NCI-H1092 treated with DMSO at 0.1 percent for 48 hours (cell line): Measurements from ENCODE around the gene CARD8.
"Not testable (repeated sequence)": the region's sequence is repeated elsewhere in the genome, so short reads cannot be mapped to it uniquely, and the experiment has no call there.

ENCODE experiments used
- DNase-seq: peaks from one replicate; lab custom pipeline; 2025; lab: John Stamatoyannopoulos, UW

Gene CARD8

GRCh38 chr19:48258992-48259391 lies 3.3 kb upstream of the CARD8 start:
- DNase-seq = not testable (repeated sequence)

GRCh38 chr19:48258350-48258749 lies 2.6 kb upstream of the CARD8 start:
- no peak for DNase-seq

- DNase-seq = no peak
Observed at GRCh38 chr19:48254529-48254970, 1.2 kb downstream of the CARD8 start.

- no peak for DNase-seq
Observed at GRCh38 chr19:48253999-48254398, 1.7 kb downstream of the CARD8 start.

- no peak for DNase-seq
Observed at GRCh38 chr19:48252609-48253008, 3.1 kb downstream of the CARD8 start.

GRCh38 chr19:48250290-48251025 lies 5.3 kb downstream of the CARD8 start:
- no peak for DNase-seq

GRCh38 chr19:48249502-48250014 lies 6.2 kb downstream of the CARD8 start:
- no peak for DNase-seq

- no peak for DNase-seq
Observed at GRCh38 chr19:48248081-48248833, 7.5 kb downstream of the CARD8 start.

GRCh38 chr19:48247212-48247611 lies 8.5 kb downstream of the CARD8 start:
- no peak for DNase-seq

GRCh38 chr19:48246101-48246500 lies 9.6 kb downstream of the CARD8 start:
- no peak for DNase-seq

- DNase-seq = no peak
Observed at GRCh38 chr19:48244281-48244680, 11.4 kb downstream of the CARD8 start.

- DNase-seq = not testable (repeated sequence)
Observed at GRCh38 chr19:48241771-48242170, 13.9 kb downstream of the CARD8 start.

GRCh38 chr19:48239582-48240141 lies 16.1 kb downstream of the CARD8 start:
- no peak for DNase-seq

GRCh38 chr19:48239120-48239519 lies 16.6 kb downstream of the CARD8 start:
- no peak for DNase-seq

- DNase-seq = no peak
Observed at GRCh38 chr19:48237057-48237456, 18.7 kb downstream of the CARD8 start.

GRCh38 chr19:48230555-48231129 lies 25.1 kb downstream of the CARD8 start:
- no peak for DNase-seq

GRCh38 chr19:48221628-48222027 lies 34.1 kb downstream of the CARD8 start:
- DNase-seq = no peak

- DNase-seq = not testable (repeated sequence)
Observed at GRCh38 chr19:48220784-48221183, 34.9 kb downstream of the CARD8 start.

GRCh38 chr19:48218997-48219396 lies 36.7 kb downstream of the CARD8 start:
- DNase-seq = no peak

- no peak for DNase-seq
Observed at GRCh38 chr19:48216933-48217332, 38.8 kb downstream of the CARD8 start.

- DNase-seq = no peak
Observed at GRCh38 chr19:48213959-48214358, 41.8 kb downstream of the CARD8 start.

GRCh38 chr19:48210005-48210404 lies 45.7 kb downstream of the CARD8 start:
- DNase-seq = no peak
